GM18508 (cell line): Measurements from ENCODE around the gene CHD2.

Experiments used
- ATAC-seq: cut with Tn5 transposase; IDR thresholded peaks from one replicate; pipeline ENCODE4 v1.9.1; 2021; ENCODE audit warnings: moderate number of reproducible peaks; ENCODE audit not compliant: insufficient read depth, unreplicated experiment

CHD2 gene

DNA sequence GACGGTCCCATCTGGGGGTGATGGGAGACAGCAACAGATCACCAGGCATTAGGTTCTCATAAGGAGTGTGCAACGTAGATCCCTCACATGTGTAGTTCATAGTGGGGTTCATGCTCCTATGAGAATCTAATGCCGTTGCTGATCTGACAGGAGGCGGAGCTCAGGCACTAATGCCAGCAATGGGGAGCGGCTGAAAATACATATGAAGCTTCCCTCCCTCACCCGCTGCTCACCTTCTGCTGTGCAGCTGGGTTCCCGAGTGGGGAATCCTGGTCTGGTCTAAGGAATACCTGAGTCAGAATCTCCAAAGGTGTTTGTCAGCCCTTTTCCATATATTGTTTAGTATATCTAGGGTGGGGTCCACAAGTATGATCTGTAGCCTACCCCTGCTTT lies 52.3 kb downstream of the CHD2 start:
- ATAC-seq, result no peak

GRCh38 chr15:92953566-92953965 lies 53.4 kb downstream of the CHD2 start:
- ATAC-seq, result no peak

DNA sequence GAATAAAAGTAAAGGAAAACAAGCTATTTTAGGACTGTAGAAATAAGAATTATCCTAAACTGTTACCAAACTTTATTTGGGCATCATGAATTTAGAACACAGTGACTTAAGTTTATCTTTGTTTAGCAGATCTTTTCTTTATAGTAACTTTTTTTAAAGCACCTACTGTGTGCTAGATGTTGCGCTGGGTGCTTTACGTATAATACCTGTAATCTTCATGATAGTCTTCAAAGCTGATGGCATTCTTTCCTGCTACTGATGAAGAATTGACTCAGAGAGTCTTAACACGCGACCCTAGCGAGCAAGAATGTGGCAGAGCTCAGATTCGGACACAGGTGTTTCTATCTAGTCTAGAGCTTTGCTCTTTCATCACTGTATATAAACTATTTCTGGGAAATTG lies 53.9 kb downstream of the CHD2 start:
- ATAC-seq, result no peak

- no peak for ATAC-seq
These were observed 54.5 kb downstream of the CHD2 start for GRCh38 chr15:92954578-92954977.

GRCh38 chr15:92955706-92956105 lies 55.6 kb downstream of the CHD2 start:
- no peak for ATAC-seq

GRCh38 chr15:92958105-92958504 lies 58.0 kb downstream of the CHD2 start:
- ATAC-seq, result no peak

DNA sequence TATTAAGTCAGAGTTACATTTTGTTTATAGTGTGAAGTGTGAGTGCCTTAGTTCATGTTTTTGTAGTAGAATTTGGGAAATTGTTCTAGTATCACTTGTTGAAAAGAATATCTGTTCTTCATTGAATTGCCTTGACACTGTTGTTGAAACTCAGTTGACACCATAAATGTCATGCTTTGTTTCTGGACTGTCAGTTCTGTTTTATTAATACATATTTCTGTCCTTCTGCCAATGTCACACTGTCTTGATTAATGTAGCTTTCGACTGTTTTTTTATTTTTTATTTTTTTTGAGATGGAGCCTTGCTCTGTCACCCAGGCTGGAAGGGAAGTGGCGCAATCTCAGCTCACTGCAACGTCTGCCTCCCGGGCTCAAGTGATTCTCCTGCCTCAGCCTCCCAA lies 59.1 kb downstream of the CHD2 start:
- ATAC-seq, result no peak

DNA sequence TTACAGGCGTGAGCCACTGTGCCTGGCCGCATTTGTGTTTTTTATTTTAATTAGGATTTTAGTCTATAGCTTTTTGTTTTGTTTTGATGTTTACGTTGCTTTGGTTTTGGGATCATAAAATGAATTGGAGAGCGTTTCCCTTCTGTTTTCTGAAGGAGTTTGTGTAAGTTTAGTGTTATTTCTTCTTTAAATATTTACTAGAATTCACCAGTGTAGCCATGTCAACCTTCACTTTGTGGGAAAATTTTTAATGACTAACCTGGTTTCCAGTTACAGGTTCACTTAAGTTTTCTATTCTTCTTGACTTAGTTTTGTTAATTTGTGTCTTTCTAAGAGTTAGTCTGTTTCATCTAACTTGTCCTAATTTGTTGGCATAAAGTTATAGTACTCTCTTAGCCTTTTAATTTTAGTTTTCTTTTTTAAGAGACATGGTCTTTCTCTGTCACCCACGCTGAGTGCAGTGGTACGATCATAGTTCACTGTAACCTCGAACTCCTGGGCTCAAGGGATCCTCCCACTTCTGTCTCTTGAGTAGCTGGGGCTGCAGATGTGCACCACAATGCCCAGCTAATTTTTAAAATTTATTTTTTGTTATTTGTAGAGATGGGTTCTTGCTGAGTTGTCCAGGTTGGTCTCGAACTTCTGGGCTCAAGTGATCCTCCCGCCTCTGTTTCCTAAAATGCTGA lies 61.0 kb downstream of the CHD2 start:
- no peak for ATAC-seq

DNA sequence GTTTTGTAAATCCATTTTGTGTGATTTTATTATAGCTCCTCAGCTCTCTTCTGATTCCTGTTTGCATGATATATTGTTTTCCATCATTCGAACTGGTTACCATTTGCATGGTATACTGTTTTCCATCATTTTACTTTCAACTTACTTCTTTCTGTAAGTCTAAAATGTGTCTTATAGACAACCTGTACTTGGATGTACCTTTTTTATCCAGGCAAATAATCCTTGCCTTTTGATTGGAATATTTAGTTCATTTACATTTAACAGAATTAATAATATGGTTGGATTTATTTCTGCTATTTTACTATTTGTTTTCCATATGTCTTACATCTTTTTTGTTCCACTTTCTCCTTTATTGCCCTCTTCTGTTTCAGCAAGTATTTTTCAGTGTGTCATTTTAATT lies 62.8 kb downstream of the CHD2 start:
- no peak for ATAC-seq

GRCh38 chr15:92963794-92964193 lies 63.7 kb downstream of the CHD2 start:
- ATAC-seq, result no peak

DNA sequence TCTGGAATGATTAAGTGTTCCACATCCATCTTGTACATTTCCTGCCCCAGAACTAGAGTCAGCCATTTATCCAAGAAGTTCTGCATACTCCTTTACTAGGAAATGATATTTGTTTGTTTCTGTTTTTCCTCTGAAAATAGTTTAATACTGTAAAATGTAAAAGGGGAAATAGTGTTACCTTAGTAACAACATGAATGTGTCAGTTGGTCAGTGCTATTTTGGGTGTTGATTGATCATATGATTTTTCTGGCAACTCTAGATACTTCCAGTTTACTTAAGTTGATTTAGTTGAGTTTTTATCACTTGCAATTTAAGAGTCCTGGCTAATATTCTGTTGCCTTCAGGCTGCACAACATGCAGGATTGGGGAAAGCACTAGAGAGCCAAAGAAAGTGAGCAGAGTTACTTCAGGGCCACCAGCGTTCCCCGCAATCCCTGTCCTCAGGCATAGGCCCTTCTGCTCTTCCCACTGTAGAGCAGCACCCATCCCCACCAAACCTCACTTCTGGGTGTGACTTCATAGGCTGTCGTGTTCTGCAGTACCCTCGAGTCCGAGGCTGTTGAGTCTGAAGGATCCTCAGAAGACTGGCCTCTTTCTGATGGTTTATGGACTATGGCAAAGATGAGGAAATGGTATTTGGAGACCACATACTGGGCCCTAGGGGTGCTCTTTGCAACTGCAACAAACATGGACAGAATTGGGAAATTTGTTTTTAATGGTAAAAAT lies 69.0 kb downstream of the CHD2 start:
- ATAC-seq, result no peak

DNA sequence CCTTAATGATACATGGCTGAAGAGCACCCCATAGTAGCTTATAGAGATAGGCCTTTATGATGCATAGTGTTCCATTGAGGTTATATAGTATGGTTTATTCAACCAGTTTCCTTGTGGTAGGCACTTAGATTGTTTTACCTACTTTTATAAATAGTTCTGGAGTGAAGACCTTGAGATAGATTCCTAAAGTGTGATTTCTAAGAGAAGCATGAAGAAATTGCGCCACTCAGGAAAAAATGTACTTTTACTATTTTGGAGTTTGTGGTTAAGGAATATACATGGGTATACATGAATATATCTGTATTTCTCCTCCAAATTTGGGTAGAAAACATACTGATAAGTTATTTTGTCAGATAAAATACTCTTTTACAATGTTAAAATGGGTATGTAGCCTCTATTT lies 70.5 kb downstream of the CHD2 start:
- no peak for ATAC-seq

GRCh38 chr15:92971081-92971480 lies 71.0 kb downstream of the CHD2 start:
- no peak for ATAC-seq

GRCh38 chr15:92971713-92972112 lies 71.6 kb downstream of the CHD2 start:
- ATAC-seq, result no peak

- ATAC-seq, result no peak
These were observed 74.2 kb downstream of the CHD2 start for GRCh38 chr15:92974183-92974915.

DNA sequence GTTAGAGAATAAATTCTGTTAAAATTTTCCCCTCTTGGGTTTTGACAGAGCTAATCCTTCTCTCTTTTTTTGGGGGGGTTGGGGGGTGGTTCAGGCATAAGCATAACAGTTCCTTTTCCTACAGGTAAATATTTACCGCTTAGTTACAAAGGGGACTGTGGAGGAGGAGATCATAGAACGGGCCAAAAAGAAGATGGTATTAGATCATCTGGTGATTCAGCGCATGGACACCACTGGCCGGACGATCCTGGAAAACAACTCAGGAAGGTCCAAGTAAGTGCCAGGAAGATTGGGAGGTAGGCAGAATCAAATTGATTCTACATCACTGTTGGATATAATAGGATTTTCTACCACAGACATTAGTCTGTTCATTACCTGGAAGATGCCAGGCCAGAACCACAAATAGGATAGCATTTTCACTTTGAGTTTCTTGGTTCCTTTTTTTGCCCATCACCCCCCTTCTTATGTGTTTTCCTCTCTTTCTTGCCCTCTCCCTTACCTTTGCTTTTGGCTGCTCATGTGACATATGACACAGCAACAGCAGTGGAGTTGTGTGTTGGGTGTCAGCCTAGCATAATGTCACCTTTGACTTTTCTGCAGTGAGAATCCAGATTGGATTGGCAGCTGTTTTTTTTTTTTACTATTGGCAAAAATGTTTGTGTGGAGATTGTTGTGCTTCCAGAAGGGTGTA lies 79.0 kb downstream of the CHD2 start:
- no peak for ATAC-seq

DNA sequence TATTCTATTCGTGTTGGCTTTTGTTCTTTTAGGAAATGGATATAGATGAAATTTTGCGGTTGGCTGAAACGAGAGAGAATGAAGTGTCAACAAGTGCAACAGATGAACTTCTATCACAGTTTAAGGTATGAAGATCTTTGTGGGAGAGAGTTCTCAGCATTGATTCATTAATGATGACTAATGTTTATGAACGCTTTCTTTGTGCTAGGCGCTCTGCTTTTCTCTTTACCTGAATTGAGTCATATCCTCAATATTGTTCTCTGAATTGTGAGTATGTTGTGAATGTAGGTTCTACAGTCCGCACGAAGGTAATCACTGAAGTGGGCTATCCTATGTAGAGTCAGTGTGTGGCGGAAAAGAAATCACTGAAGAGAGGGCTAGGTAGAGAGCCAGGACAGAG lies 81.2 kb downstream of the CHD2 start:
- no peak for ATAC-seq

- no peak for ATAC-seq
These were observed 84.0 kb downstream of the CHD2 start for GRCh38 chr15:92984161-92984560.

- peak; percentile 76 for ATAC-seq
These were observed 89.3 kb downstream of the CHD2 start for GRCh38 chr15:92989470-92989869.

DNA sequence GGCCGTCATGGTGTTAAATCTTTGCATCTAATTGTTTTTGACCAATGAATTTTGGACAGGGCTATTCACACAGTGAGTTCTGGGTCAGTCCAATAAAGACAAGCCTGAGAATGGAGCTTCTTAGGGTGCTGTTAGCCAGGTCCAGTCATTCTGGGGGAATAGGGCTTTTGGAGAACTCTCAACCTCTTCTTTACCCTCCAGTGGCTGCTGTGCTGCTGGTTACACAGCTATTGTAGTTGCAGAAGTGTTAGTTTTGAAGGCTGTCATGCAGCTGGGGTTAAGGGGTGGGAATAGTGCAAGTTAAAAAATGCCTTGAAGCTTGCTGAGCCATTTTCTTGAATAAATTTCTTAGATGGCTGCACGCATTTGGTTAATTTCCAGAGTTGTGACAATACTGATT lies 89.9 kb downstream of the CHD2 start:
- no peak for ATAC-seq

DNA sequence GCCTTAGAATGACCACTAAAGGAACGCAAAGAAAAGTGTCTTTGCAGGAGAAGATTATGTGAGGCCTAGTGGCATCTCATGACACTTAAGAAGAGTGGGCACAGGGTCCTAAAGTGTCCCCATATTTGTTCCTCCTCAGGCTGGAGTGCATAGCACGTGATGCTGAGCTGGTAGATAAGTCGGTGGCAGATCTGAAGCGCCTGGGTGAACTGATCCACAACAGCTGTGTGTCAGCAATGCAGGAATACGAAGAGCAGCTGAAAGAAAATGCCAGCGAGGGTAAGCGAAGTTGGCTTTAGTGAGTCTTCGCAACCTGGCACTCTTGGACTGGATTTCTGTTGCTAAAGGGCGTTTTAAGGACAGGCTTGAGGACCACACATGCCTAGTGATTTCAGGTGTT lies 92.6 kb downstream of the CHD2 start:
- ATAC-seq, result no peak
